HG02759 (cell line): ENCODE data around the gene PHLDA2.
"Not testable (repeated sequence)": the region's sequence is repeated elsewhere in the genome, so short reads cannot be mapped to it uniquely, and the experiment has no call there.

ENCODE experiments used
- ATAC-seq: cut with Tn5 transposase; IDR thresholded peaks from one replicate; pipeline ENCODE4 v1.9.1; 2021; ENCODE audit warnings: mild to moderate bottlenecking, moderate library complexity; ENCODE audit not compliant: unreplicated experiment

PHLDA2 gene

GRCh38 chr11:2945031-2945756 lies 16.0 kb upstream of the PHLDA2 start:
- no peak for ATAC-seq

GRCh38 chr11:2944530-2944929 lies 15.3 kb upstream of the PHLDA2 start:
- ATAC-seq = no peak

- ATAC-seq = no peak
Observed at GRCh38 chr11:2943711-2944118, 14.5 kb upstream of the PHLDA2 start.

- no peak for ATAC-seq
Observed at GRCh38 chr11:2942872-2943710, 13.9 kb upstream of the PHLDA2 start.

GRCh38 chr11:2942447-2942846 lies 13.2 kb upstream of the PHLDA2 start:
- no peak for ATAC-seq

GRCh38 chr11:2940921-2941821 lies 12.0 kb upstream of the PHLDA2 start:
- no peak for ATAC-seq

- no peak for ATAC-seq
Observed at GRCh38 chr11:2940147-2940920, 11.1 kb upstream of the PHLDA2 start.

GRCh38 chr11:2938458-2939418 lies 9.5 kb upstream of the PHLDA2 start:
- ATAC-seq = not testable (repeated sequence)

- not testable (repeated sequence) for ATAC-seq
Observed at GRCh38 chr11:2937641-2938457, 8.6 kb upstream of the PHLDA2 start.

- ATAC-seq = no peak
Observed at GRCh38 chr11:2934611-2935239, 5.5 kb upstream of the PHLDA2 start.

GRCh38 chr11:2934021-2934550 lies 4.9 kb upstream of the PHLDA2 start:
- ATAC-seq = no peak

- ATAC-seq = no peak
Observed at GRCh38 chr11:2933375-2934020, 4.3 kb upstream of the PHLDA2 start.

GRCh38 chr11:2932850-2933251 lies 3.6 kb upstream of the PHLDA2 start:
- no peak for ATAC-seq

GRCh38 chr11:2931771-2932738 lies 2.8 kb upstream of the PHLDA2 start:
- ATAC-seq = no peak

GRCh38 chr11:2931420-2931746 lies 2.2 kb upstream of the PHLDA2 start:
- ATAC-seq = no peak
